Measurements from ENCODE around the gene TMCO6. TPM values are rescaled to one million over a fixed set of nuclear protein-coding genes. Genes with fewer than 3 reads are reported as not detected.
A peak's percentile ranks its signal among the peaks of the same experiment; 100 is the strongest.

TMCO6 gene
- total and polyA plus RNA-seq, 2 experiments from 2014 or later: 18.7 to 19.9 TPM

GRCh38 chr5:140690376-140690932 is 51.2 kb downstream of the TMCO6 start:
- H3K4me1 Mint-ChIP-seq: peaks cover 6% of the 10 kb centered on the region; the same call in 1 of the 3 replicates
- H3K4me1 ChIP-seq (ENCODE audit: insufficient read depth): peaks cover 7% of the 10 kb centered on the region
- TF ChIP-seq ZNF462 (CRISPR knock-in tag; IDR thresholded peaks at IDR 0.05): no peak
- no peak for TF ChIP-seq ETS1 (IDR thresholded peaks at IDR 0.05)
- TF ChIP-seq POLR2AphosphoS5 (IDR thresholded peaks at IDR 0.05; ENCODE audit: low read depth): no peak
- TF ChIP-seq CREB1 (CRISPR knock-in tag; IDR thresholded peaks at IDR 0.05; ENCODE audit: low read depth): no peak
- TF ChIP-seq NANOG (IDR thresholded peaks at IDR 0.05; ENCODE audit: borderline replicate concordance): no peak
- TF ChIP-seq EZH2 (IDR thresholded peaks at IDR 0.05; ENCODE audit: low read depth, unreplicated experiment): no peak
- H3K4me3 ChIP-seq: peak overlapping the region; percentile 93
- DNase-seq (ENCODE audit: low spot score) (no peak), ATAC-seq (no peak)
- peaks cover 22% of the 10 kb centered on the region for H3K36me3 ChIP-seq (ENCODE audit: insufficient read depth)
- peaks cover 22% of the 10 kb centered on the region for H3K36me3 Mint-ChIP-seq (ENCODE audit: low read depth)
- no peaks in the 10 kb centered on the region for H3K9me2 ChIP-seq (ENCODE audit: insufficient read depth)
- H3K27me3 Mint-ChIP-seq (ENCODE audit: insufficient read depth, low read depth, poor library complexity): peaks cover 4% of the 10 kb centered on the region
- H2AFZ ChIP-seq: peak overlapping the region; percentile 98
- H3F3A ChIP-seq (replicated peaks; ENCODE audit: low read depth): peaks cover 2% of the 10 kb centered on the region; the same call in 1 of the 2 replicates
- no peaks in the 10 kb centered on the region for H3K9me3 Mint-ChIP-seq
- no peaks in the 10 kb centered on the region for H4K20me1 ChIP-seq (replicated peaks; ENCODE audit: insufficient read depth)
- peak overlapping the region; percentile 99 for H3K4me3 Mint-ChIP-seq
- peak overlapping the region; percentile 90 for H3K27ac Mint-ChIP-seq
- H3K4me2 ChIP-seq: peak overlapping the region; percentile 84
- H3K79me2 ChIP-seq (replicated peaks; ENCODE audit: insufficient read depth): peaks cover 43% of the 10 kb centered on the region
- H3K27me3 ChIP-seq (ENCODE audit: insufficient read depth): no peaks in the 10 kb centered on the region
- H3K27ac ChIP-seq (ENCODE audit: low read depth): no peak overlapping the region

Data from GM23338 (cell line).